ENCODE measurements around the gene CORO2A.

The CORO2A gene

DNA sequence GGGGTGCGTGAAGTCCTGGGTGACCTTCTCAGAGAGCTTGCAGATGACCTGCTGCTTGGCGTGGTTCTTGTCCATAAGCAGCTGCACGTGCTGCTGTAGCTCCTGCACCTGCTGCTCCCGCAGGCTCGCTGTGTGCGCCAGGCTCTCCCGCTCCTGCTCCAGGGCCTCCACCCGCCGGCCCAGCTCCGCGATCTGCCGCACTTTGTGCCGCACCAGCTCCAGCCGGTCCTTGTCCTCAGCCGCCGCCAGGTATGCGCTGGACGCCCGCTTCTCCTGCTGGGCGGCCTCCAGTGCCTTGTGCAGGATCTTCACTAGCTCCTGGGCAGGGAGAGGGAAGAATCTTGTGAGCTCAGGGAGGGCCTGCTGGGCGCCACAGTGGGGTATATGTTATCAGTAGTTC lies 28.5 kb upstream of the CORO2A start:
- DNase-seq (ENCODE audit: low read depth, low spot score) = no peak
- in situ Hi-C loops (cut with HindIII; ENCODE audit: low sequenced_read_pairs) = no loop called here
- H3K4me3 ChIP-seq (ENCODE audit: low read depth, low read length) = no peak overlapping the region
- TF ChIP-seq CTCF (IDR thresholded peaks at IDR 0.05; ENCODE audit: low read depth, low read length) = no peak

- DNase-seq (ENCODE audit: low read depth, low spot score) = no peak
- in situ Hi-C loops (cut with HindIII; ENCODE audit: low sequenced_read_pairs) = no loop called here
- H3K4me3 ChIP-seq (ENCODE audit: low read depth, low read length) = no peak overlapping the region
- TF ChIP-seq CTCF (IDR thresholded peaks at IDR 0.05; ENCODE audit: low read depth, low read length) = no peak
Measured at GRCh38 chr9:98219794-98220370, 27.4 kb upstream of the CORO2A start.

DNA sequence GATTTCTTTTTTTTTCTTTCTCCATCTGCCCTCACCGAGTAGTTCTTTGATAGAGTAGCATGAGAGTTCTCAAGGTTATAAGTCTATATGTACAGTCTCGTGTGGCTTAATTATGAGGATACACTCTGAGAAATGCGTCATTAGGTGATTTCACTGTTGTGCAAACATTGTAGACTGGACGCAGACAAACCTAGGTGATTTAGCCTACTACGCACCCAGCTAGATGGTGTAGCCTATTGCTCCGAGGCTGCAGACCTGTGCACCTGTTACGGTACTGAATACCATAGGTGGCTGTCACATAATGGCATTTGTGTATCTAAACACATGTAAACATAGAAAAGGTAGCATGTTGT lies 26.9 kb upstream of the CORO2A start:
- H3K4me3 ChIP-seq (ENCODE audit: low read depth, low read length) = no peak overlapping the region
- TF ChIP-seq CTCF (IDR thresholded peaks at IDR 0.05; ENCODE audit: low read depth, low read length) = no peak
- DNase-seq (ENCODE audit: low read depth, low spot score) = no peak
- in situ Hi-C loops (cut with HindIII; ENCODE audit: low sequenced_read_pairs) = no loop called here

DNA sequence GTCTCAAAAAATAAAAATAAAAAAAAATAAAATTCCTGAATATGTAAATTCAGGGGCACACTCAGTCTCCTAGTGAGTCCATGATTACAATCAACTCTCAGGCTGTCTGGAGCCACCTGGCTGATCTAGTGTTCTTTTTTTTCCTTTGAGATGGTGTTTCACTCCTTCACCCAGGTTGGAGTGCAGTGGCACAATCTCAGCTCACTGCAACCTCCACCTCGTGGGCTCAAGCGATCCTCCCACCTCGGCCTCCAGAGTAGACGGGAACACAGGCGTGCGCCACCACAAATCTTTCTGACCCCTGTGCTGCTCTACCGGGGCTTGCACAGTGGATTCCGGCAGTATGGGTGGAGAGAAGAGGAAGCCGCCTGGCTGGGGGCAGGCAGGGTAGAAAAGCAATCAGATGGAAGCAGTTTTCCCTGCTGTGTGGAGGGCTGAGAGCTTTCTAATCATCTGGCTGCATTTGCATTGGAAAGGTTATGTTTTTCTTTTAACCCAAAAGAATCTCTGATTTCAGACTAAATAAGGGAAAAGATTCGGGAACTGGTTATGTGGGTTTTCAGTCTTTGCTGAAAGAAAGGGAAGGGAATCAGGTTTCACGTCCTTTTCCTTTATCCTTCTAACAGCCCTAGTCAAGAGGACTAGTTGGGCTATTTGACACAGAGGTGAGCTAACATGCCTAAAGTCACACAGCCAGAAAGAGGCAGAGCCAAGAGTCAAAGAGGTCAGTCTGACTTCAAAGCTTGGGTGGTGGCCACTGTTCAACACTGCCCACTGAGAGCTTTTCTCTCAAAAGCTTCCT lies 26.3 kb upstream of the CORO2A start:
- H3K4me3 ChIP-seq (ENCODE audit: low read depth, low read length) = no peak overlapping the region
- DNase-seq (ENCODE audit: low read depth, low spot score) = peak; percentile 70
- no peak for TF ChIP-seq CTCF (IDR thresholded peaks at IDR 0.05; ENCODE audit: low read depth, low read length)
- in situ Hi-C loops (cut with HindIII; ENCODE audit: low sequenced_read_pairs) = no loop called here

GRCh38 chr9:98217255-98217654 lies 24.8 kb upstream of the CORO2A start:
- in situ Hi-C loops (cut with HindIII; ENCODE audit: low sequenced_read_pairs) = no loop called here

DNA sequence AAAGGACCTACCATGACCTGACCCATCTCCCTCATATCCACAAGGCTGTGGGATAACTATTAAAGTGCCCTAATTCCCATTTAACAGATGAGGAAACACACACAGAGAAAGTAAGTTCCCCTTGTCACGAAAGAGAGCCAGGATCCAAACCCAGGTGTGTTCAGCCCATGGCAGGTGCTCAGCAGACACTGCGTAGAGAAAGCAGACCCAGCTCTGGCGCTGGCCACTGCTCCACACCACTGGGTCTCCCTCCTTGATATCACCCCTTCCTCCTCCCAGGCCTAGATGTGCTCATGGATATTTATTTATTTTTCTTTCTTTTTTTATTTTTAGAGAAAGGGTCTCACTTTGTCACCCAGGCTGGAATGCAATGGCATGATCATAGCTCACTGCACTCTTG lies 24.0 kb upstream of the CORO2A start:
- TF ChIP-seq CTCF (IDR thresholded peaks at IDR 0.05; ENCODE audit: low read depth, low read length) = no peak
- H3K4me3 ChIP-seq (ENCODE audit: low read depth, low read length) = no peak overlapping the region
- DNase-seq (ENCODE audit: low read depth, low spot score) = no peak
- in situ Hi-C loops (cut with HindIII; ENCODE audit: low sequenced_read_pairs) = no loop called here

More at GRCh38 chr9:98217255-98217654, 24.8 kb upstream of the CORO2A start:
- no peak for DNase-seq (ENCODE audit: low read depth, low spot score)
- no peak overlapping the region for H3K4me3 ChIP-seq (ENCODE audit: low read depth, low read length)
- no peak for TF ChIP-seq CTCF (IDR thresholded peaks at IDR 0.05; ENCODE audit: low read depth, low read length)

All from astrocyte of the spinal cord (primary cell).